Vagina (tissue), 2 donors: ENCODE results near the gene TNIK.

Experiments used
- POLR2A ChIP-seq, 2 donors: fragments of 450-650 bp; IDR thresholded peaks; one replicate each; pipeline ENCODE4 v1.6.1; 2017; ENCODE audit warnings: antibody characterized with exemption in 2 of 2, mild to moderate bottlenecking in 2 of 2, moderate library complexity in 2 of 2
- POLR2AphosphoS5 ChIP-seq, 2 donors: sonication (generic); formaldehyde crosslinking; IDR thresholded peaks; one replicate each; pipeline ENCODE4 v1.9.0; 2017; ENCODE audit warnings: antibody characterized with exemption in 2 of 2, mild to moderate bottlenecking in 2 of 2, low read depth in 1 of 2; ENCODE audit not compliant: insufficient read depth in 1 of 2
- TF ChIP-seq, protein P1 (sequence below), 3 experiments: fragments of 450-650 bp in 2 of 3; fragments of 200-600 bp in 1 of 3; sonication (generic) in 1 of 3; IDR thresholded peaks; one replicate each; pipeline ENCODE4 v1.5.1; 2017 to 2019; ENCODE audit warnings: antibody characterized with exemption in 3 of 3, mild to moderate bottlenecking in 2 of 3, moderate library complexity in 2 of 3

DNA sequence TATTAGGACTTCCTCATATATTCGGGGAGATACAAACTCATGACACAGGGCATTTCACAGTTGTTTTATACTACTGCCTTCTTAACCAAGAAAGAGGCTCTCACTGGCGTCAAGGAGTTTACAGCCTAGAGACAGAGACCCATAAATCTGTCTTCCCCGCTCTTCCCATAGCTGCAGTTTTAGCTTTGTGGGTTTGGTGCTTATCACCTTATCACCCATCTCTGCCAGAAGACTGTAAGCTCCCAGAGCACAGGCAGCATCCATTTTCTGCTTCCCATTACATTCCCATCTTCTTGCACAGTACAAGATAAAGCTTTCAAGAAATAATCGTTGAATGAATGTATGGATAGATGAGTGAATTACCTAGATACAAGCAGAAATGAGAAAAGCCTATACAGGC lies 144.3 kb downstream of the TNIK start:
- no peak for TF ChIP-seq POLR2A (IDR thresholded peaks at IDR 0.05)
- TF ChIP-seq POLR2AphosphoS5 (IDR thresholded peaks at IDR 0.05; ENCODE audit: insufficient read depth in 1 of 2, low read depth in 1 of 2), result no peak
- TF ChIP-seq, protein P1, sequence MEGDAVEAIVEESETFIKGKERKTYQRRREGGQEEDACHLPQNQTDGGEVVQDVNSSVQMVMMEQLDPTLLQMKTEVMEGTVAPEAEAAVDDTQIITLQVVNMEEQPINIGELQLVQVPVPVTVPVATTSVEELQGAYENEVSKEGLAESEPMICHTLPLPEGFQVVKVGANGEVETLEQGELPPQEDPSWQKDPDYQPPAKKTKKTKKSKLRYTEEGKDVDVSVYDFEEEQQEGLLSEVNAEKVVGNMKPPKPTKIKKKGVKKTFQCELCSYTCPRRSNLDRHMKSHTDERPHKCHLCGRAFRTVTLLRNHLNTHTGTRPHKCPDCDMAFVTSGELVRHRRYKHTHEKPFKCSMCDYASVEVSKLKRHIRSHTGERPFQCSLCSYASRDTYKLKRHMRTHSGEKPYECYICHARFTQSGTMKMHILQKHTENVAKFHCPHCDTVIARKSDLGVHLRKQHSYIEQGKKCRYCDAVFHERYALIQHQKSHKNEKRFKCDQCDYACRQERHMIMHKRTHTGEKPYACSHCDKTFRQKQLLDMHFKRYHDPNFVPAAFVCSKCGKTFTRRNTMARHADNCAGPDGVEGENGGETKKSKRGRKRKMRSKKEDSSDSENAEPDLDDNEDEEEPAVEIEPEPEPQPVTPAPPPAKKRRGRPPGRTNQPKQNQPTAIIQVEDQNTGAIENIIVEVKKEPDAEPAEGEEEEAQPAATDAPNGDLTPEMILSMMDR (IDR thresholded peaks at IDR 0.05), result no peak
